Hematopoietic multipotent progenitor cell treated with erythropoietin and hydrocortisone succinate and interleukin-3 and kit ligand, for 6 days (in vitro differentiated cells): ENCODE data around the gene MTOR.
A peak's percentile ranks its signal among the peaks of the same experiment; 100 is the strongest.
"Not testable (repeated sequence)": the region's sequence is repeated elsewhere in the genome, so short reads cannot be mapped to it uniquely, and the experiment has no call there.

Experiments used
- DNase-seq: peaks from one replicate; pipeline ENCODE4 v3.0.0-alpha.2; 2015

MTOR gene

DNA sequence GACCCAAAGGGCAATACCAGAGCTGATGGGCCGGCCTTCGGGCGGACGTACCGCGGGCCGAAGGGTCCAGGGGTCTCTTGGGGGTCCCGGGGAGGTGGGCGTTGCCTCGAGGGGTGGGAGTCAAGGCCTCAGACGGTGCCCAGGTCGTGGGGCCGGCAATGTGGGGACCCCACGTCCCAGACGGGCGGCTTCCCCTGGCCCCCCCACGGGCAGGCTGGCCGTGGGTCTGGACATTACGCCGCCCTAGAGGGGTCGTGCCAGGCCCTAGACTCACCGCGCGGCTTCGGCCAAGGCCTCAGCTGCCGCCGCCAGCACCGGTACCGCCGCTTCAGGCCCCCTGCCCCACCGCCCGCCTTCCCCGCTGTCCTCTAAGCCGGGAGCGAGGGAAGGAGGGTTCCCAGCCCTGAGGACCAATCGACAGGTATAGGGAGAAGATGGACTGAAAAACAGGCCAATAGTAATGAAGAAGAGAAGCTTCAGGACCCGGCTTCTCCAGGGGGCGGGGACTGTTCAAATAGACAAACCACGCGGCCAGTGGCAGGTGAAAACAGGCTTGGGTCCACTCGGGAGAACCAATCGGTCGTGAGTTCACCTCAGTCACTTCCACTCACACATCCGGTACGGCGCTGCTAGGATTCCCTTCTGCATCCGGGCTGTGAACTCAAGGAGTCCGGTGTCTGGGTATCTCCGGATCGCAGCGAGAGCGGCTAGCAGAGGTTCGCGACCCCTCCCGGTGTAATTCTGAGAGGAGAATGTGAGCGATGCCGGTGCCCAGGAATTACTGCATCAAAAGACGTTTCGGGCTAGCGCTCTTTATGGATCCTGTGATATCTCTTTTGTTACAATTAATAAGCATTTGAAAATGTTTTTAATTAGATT lies at the start of gene MTOR:
Gene MTOR (minus strand): TSS at position 381 of the 879 bp plus-strand sequence. CDS start 3,142 bp downstream, outside the sequence.
- DNase-seq, result peak; percentile 100

DNA sequence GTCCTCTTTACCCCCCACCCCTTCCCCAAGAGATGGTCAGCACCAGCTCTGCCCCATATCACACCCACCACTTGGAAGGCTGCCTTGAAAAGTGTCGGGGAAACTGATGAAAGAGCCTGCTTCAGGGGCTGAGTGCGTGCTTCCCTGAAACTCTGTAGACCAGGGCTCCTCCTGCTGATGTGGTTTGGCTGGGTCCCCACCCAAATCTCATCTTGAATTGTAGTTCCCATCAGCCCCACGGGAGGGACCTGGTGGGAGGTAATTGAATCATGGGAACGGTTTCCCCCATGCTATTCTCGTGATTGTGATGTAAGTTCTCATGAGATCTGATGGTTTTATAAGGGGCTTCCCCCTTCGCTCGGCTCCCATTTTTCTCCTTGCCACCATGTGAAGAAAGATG lies 47.0 kb upstream of the MTOR start:
- no peak for DNase-seq

DNA sequence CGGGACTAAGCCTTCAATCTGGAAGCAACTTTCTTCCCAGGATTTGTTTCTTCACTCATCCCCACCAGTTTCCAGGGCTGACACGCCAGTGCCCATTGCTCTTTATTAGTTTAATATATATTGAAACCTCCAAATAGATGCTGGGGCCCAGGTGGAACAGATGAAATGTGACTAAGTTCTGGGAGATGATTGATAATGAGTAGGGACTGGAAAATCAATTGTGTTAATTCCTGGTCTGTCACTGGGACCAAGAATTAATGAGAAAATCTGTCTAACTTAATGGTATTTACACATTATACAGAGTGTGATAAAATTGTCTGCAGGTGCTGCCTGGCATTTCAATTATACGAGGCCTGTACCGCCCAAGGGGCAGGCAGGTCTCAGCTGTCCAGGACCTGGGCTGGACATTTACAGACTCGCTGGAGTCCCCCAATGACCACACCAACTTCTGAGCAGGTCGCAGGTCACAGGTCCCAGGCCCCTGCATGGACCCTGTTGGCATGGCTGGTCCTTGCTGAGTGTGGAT lies 46.4 kb upstream of the MTOR start:
- DNase-seq, result no peak

DNA sequence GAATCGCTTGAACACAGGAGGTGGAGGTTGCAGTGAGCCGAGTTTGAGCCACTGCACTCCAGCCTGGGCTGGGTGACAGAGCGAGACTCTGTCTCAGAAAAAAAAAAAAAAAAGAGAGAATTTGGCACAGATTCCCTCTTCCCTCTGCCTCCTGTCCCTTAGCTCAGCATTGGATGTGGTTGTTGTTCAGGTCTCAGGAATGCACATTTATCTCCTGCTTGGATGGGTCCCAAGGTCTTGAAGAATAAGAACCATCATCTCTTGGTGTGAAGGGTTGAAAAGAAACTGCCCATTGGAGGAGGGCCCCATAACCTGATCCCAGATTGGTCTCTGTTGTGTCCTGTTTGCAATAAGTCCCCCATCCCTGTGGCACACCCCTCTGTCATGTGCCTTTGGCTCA lies 45.5 kb upstream of the MTOR start:
- no peak for DNase-seq

DNA sequence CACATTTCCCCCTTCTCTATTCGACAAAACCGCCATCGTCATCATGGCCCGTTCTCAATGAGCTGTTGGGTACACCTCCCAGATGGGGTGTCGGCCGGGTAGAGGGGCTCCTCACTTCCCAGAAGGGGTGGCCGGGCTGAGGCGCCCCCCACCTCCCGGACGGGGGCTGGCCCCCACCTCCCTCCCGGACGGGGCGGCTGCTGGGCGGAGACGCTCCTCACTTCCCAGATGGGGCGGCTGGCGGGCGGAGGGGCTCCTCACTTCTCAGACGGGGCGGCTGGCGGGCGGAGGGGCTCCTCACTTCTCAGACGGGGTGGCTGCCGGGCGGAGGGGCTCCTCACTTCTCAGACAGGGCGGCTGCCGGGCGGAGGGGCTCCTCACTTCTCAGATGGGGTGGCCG lies 43.2 kb upstream of the MTOR start:
- DNase-seq, result not testable (repeated sequence)

DNA sequence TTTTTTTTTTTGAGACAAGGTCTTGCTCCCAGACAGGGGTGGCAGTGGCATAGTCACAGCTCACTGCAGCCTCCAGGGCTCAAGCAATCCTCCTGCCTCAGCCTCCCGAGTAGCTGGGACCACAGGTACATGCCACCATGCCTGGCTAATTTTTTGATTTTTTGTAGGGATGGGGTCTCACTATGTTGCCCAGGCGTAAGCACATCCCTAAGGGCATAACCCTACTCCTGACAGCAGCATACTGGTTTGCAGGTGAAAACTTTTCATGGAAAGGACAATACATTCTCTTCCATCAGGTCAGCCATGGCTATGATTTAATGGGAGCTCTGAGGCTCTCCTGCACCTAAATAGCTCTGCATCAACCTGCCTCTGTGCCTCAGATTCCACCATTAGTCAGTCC lies 40.0 kb upstream of the MTOR start:
- no peak for DNase-seq

DNA sequence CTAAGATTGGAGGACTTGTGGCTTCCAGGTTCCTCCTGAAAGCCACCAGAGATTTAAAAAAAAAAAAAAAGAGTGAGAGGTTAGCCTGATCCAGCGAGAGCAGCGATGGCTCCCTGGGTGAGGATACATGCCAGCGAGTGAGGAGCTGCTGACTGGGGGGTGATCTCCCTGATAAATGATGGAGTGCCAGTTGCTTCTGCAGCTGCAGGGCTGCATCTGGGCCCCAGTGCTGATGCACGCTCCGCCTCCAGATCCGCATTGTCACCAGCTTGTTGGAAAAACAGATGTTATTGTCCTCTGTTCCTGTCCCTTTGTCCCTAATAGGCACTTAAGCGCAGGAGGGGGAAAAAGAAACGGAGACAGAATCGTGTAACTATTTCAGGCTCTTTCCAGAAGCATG lies 39.2 kb upstream of the MTOR start:
- DNase-seq, result no peak

DNA sequence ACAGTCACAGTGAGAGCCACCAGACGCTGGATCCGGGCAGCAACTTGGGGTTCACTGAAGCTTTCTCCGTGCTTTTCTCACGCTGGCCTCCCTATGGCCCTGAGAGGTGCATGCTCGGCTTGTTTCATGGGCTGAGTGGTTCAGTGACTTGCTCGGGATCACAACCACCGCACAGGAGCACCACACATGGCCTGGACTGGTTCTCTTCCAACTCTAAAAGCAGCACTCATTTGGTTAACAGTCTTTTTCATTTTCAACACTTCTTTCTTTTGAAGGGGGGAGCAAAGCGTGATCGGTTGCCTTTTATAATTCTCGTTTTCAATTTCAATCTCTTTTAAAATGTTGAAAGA lies 36.8 kb upstream of the MTOR start:
- no peak for DNase-seq

DNA sequence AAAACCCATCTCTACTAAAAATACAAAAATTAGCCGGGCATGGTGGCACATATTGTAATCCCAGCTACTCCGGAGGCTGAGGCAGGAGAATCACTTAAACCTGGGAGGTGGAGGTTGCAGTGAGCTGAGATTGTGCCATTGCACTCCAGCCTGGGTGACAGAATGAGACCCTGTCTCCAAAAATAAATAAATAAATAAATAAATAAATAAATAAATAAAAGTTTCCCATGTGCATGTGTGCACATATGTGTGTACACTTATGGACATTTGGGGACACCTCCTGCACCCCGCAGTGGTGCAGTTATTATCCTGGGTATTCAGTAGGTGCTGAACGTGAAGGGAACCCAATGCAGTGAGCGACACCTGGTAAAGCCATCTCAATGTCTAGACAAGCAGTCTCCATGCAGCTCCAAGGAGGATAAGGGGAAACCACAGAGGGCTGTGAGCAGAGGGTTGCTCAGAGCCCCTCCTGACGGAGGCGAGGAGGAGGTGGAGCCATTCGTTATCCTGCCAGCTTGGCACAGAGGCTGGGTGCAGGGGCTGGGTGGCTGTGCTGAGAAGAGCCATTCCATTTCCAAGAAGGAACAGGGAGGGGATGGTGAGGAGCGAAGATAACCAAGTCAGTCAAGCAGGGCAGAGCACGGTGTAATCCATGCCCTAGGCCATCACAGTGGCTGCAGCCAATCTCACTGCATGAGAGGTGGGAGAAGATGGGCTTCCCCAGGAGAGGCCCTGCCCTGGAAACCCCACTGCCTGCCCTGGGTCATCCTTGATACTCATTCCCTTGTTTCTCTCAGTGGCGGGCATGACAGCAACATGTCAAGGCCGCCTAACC lies 36.3 kb upstream of the MTOR start:
- DNase-seq, result peak; percentile 84

DNA sequence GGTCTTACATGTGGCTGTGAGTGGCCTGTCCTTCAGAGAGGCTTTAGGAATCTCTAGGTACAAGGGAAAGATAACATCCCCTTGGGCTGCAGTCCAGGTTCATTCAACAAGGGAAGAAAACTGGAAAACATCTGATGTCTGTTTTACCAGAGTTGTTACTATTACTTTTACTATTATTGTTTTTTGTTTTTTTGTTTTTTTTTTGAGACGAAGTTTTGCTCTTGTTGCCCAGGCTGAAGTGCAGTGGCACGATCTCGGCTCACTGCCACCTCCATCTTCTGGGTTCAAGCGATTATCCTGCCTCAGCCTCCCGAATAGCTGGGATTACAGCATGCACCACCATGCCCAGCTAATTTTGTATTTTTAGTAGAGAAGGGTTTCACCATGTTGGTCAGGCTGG lies 35.4 kb upstream of the MTOR start:
- DNase-seq, result not testable (repeated sequence)

DNA sequence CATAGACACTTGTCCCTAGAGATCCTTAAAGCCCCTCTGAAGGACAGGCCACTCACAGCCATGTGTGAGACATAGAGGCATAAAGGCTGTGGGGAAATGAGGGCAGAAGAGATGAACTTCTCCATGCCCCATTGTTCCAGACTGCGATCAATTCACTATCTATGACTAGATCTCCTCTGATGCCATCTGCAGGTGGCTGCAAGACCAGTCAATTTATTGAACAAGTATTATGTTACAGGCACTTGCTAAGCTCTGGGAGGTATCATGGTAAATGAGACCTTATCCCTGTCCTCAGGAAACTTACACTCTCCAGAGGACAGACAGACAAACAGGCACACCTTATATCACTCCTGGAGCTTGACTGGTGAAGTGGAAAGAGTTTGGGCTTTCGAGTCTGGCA lies 33.6 kb upstream of the MTOR start:
- no peak for DNase-seq

DNA sequence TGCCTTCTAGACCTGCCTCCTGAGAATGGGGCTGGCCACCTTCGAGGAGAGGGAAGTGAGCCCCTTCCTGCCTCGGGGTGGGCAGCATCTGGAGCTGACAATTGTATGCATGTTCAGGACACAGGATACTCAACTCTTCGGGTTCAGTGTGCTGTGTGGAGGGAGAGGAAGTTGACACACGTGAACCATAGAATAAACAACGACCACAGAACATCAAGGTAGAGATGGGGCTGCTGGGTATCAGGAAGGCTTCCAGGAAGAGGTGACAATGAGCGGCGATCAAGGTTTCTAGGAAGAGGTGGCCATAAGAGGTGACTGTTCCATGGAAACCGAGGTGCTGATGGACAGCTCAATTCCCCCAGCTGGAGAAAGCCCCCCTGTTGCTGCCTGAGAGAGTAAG lies 32.6 kb upstream of the MTOR start:
- DNase-seq, result no peak

DNA sequence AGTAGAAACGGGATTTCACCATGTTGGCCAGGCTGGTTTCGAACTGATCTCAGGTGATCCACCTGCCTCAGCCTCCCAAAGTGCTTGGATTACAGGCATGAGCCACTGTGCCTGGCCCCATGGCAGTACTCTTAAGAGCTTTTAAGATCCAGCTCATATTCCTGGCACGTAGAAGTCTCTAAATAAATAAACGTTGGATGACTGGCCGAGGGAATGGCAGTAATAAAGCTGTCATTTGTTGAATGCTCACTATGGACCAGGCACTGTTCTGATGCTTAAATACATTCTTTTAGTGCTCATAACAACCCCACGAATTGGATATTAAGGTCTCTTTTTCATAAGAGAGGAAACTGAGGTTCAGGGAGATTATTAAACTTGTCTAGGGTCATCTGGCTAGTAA lies 31.5 kb upstream of the MTOR start:
- no peak for DNase-seq

DNA sequence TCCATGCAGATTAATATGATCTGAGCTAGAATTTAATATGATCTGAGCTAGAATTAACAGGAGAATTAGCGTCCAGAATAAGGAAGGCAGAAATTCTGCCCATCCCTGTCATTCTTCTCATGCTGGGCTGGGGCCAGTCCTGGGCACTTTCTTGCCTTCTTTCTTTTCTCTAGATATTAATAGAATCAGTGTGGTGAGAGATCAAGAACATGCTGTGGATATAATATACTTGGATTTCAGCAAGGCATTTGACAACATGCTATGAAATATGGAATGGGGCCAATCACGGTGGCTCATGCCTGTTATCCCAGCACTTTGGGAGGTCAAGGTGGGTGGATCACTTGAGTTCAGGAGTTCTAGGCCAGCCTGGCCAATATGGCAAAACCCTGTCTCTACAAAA lies 28.7 kb upstream of the MTOR start:
- no peak for DNase-seq

DNA sequence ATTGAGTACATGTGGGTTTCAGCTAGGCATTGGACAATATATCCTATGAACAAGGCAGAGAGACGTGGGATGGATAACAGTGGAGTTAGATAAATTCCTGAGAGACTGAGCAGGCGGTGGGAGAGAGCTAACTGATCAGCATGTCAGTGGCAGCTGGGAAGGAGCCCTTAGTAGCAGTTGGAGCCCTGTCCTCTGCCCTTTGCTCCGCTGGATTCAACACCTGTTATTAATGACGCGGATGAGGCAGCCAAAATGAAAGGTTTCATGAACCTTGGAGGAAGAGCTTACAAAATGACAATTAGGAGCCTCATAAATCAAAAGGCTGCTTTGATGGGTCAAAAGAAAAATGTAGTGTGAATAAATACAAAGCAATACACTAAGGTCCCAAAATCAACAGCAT lies 26.7 kb upstream of the MTOR start:
- DNase-seq, result no peak

DNA sequence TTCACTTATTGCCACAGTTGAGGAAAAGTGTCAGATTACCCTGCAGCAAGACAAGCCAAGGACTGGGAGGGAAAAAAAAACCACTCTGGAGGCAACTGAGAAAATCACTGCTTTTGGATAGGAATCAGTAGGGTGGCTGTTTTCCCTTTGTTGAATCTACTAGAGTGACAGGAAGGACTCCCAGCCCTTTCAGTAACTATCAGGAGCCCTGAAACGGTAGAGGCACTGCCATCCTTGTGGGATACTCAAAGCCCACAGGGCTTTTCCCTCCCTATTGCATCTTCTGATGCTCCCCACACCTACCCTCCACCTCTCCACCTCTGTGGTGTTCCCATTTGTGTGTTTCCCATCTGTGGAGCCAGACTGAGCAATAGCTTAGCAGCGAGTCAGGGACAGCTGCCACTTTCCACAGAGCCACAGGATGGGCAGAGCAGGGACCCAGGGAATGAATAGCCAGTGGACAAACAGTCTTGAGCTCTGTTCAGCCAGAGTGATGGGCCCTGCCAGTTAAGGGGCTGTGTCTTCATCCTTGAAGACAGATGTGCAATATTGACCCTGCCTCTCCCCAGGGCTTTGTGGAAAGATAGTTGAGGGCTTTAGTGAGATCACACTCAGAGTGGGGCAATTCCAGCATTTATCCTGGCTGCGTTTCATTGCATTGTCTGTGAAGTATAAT lies 24.5 kb upstream of the MTOR start:
- no peak for DNase-seq

DNA sequence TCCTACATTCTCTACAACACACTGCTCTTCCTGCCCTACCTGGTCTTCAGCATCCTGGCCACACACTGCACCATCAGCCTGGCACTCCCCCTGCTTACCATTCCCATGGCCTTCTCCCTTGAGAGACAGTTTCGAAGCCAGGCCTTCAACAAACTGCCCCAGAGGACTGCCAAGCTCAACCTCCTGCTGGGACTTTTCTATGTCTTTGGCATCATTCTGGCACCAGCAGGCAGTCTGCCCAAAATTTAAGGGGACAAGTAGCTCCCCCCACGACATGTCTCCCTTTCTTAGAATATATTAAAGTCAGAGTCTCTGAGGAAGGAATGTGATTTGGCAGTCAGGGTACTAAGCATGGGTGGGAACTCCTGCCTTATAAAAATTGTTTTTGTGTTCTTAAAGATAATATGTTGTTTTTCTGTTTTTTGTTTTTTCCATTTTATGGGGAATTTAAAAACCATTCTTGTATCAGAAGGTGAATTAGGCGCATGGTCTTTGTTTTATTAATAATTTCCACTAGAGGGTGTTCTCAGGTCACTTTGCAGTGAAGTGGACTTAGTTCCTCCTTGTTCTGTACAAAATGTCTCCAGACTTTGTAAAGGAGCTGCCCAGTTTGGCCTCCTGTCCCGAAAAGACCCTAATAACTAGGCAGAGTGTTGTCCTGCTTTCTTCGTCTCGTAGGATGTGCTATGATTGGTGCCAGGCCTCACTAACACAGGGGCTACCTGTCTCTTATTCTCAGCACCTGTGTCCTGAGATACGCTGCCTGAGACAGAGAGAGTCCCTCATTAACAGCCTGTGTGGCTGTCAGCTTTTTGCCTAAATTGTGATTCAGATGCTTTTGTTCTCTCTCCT lies 23.8 kb upstream of the MTOR start:
- peak; percentile 45 for DNase-seq

DNA sequence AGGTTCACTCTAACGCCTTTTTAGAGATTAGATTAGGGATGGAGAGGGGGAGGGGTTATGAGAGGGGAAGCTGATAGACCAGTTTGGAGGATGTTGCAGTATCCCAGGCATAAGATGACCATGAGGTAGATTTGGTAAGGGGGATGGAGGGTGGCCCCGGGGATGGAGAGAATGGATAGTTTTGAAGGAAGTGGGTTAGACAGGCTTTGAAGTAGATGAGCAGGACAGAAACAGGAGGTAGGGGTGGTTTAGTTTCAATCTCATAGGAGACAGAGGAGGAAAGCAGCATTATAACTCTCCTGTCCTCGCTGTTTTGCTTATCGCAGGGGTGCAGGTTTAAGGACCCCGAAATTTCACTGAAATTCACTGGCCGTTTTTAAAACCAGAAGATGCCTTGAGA lies 22.4 kb upstream of the MTOR start:
- no peak for DNase-seq

DNA sequence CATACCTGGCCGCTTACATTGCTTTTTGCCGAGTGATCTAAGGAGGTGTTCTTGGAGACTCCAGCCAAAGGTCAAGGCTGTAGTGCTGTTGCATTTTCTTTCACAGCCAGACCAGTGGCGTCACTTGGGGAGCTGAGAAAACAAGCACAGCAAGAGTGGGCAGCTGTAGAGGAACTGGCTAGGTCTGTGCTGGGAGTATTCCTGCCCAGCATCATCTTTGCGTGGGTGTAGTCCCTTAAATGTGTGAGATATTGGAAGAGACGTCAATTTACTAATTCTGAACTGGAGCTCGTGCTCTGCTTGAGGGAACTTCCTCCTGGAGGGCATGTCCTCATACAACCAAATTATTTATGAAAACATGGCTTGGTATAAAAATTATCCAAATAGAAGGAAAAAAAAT lies 20.8 kb upstream of the MTOR start:
- no peak for DNase-seq

DNA sequence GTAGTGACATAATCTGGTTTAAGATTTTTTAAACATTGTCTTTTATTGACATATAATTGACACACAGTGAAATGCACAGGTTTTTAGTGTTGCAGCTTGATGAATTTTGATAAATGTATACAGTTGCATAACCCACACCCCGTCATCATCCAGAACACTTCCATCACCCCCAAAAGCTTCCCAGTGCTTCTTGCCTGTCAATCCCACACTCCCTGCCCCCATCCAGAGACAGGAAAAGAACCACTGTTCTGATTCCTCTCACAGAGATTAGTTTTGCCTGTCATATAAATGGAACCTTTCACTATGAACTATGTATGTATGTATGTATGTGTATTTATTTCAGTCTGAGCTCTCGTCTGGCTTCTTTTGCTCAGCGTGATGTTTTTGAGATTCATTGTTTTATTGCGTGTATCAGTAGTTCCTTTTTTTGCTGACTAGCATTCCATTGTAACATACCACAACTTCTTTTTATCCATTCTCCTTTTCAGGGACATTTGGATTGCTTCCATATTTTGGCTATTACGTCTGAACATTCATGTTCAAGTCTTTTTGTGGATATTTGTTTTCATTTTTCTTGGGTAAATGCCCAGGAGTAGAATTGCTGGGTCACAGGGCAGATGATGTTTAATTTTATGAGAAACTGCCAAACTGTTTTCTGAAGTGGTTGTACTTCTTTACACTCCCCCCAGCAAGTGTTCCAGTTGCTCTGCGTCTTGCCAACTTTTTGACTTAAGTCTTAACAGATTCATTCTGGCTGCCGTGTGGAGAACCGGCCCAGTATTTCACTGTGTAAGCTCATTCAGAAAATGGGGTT lies 19.4 kb upstream of the MTOR start:
- DNase-seq, result no peak

DNA sequence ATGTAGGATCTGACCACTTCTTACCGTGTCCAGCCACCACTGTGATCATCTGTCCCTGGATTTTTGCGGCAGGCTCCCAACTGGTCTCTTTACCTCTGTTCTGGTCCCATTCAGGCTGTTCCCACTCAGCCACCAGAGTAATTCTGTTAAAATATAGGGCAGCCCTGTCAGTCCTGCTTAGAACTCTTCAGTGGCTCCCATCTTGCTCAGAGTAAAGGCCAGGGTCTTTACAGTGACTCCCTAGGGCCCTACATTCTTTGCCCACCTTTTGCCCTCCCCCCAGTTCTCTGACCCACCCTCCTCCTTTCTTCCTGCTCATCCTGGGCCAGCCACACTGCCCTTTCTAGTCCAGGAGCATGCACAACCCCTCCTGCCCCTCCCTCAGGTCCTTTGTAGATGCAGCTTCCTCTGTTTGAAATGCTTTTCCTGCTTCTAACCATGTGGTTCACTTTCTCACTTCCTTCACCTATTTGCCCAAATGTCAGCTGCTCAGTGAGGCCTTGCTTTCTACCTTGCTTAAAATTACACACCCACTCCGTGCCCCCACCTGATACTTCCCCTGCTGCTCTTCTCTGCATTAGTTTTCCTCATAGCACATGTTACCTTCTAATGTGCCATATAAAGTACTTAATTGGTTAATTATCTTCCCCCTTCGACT lies 18.5 kb upstream of the MTOR start:
- DNase-seq, result no peak
